ENCODE results near the gene GOLM1. TPM values are rescaled to one million over a fixed set of nuclear protein-coding genes. Genes with fewer than 3 reads are reported as not detected.

GOLM1 gene
- total RNA-seq, 2 experiments from 2014 or later, result 5.3 to 6.4 TPM

GRCh38 chr9:85995097-85995496 lies 104.3 kb downstream of the GOLM1 start:
- DNase-seq, result no peak
- Mint-ChIP-seq H3K36me3 (peaks cover 47% of the 10 kb centered on the region), H3K4me3 (no peak overlapping the region), H3K4me1 (peaks cover 4% of the 10 kb centered on the region), H3K9me3 (no peaks in the 10 kb centered on the region), H3K27me3 (no peaks in the 10 kb centered on the region), H3K27ac (no peak overlapping the region)

DNA sequence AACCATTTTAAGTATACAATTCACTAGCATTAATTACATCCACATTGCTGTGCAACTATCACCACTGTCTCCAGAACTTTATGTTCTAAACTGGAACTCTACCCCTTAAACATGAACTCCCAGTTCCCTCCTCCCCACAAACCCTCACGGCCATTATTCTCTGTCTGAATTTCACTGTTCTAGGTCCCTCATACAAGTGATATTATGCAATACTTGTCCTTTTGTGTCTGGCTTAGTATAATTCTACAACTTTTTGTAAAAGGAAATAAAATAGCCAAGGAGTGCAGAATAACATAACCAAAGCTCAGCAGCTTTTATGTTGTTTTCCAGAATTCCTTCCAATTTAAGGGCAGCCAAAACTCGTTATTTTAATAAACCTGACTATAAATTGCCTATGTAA lies 105.2 kb downstream of the GOLM1 start:
- Mint-ChIP-seq H3K4me3 (no peak overlapping the region), H3K27ac (no peak overlapping the region), H3K27me3 (no peaks in the 10 kb centered on the region), H3K36me3 (peaks cover 49% of the 10 kb centered on the region), H3K9me3 (no peaks in the 10 kb centered on the region), H3K4me1 (peaks cover 4% of the 10 kb centered on the region)
- DNase-seq, result no peak

DNA sequence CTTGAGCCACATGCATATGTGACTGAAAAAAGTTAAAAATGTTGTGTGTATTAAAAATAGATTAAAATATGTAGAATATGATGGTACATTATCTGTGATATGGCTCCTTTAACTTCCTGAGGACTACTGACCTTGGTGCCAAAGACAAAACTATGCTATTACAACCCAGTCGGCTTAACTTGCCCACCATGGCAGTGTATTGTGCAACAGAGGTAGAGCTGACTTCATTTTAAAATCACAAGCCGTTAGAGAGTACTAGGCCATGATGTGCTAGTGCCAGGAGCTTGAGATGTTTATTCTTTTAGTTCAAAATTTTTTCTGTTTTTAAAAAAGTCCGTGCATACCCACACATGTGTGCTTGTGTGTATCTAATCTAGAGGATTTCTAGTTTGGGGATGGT lies 112.1 kb downstream of the GOLM1 start:
- H3K4me3 Mint-ChIP-seq, result no peak overlapping the region
- H3K27me3 Mint-ChIP-seq, result no peaks in the 10 kb centered on the region
- no peak overlapping the region for H3K27ac Mint-ChIP-seq
- H3K36me3 Mint-ChIP-seq, result peaks cover 64% of the 10 kb centered on the region
- no peak for DNase-seq
- no peaks in the 10 kb centered on the region for H3K4me1 Mint-ChIP-seq
- H3K9me3 Mint-ChIP-seq, result peaks cover 1% of the 10 kb centered on the region

DNA sequence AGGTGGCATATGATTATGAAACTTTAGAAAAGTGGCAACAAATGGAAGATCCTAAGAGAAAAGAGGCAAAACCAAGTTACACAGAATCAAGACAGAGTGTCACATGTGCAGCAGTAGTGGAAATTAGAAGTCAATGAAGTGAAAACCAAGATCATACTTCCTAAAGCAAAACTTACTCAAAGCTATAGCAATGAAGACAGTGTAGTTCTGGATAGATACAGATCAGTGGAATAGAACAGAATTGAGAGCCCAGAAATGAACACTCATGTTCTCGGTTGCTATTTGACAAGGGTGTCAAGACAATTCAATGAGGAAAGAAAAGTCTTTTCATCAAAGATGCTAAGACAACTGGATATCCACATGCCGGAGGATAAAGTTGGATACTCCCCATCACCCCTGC lies 114.9 kb downstream of the GOLM1 start:
- Mint-ChIP-seq H3K4me3 (no peak overlapping the region), H3K27ac (no peak overlapping the region), H3K4me1 (no peaks in the 10 kb centered on the region), H3K27me3 (no peaks in the 10 kb centered on the region), H3K9me3 (peaks cover 1% of the 10 kb centered on the region), H3K36me3 (peaks cover 66% of the 10 kb centered on the region)
- no peak for DNase-seq

GRCh38 chr9:85981369-85981768 lies 118.0 kb downstream of the GOLM1 start:
- Mint-ChIP-seq H3K36me3 (peaks cover 63% of the 10 kb centered on the region), H3K9me3 (no peaks in the 10 kb centered on the region), H3K27ac (no peak overlapping the region)

GRCh38 chr9:85978496-85978895 lies 120.9 kb downstream of the GOLM1 start:
- no peaks in the 10 kb centered on the region for H3K27me3 Mint-ChIP-seq
- no peak for DNase-seq
- H3K27ac Mint-ChIP-seq, result no peak overlapping the region
- no peaks in the 10 kb centered on the region for H3K4me1 Mint-ChIP-seq
- no peak overlapping the region for H3K4me3 Mint-ChIP-seq
- H3K9me3 Mint-ChIP-seq, result no peaks in the 10 kb centered on the region
- H3K36me3 Mint-ChIP-seq, result peaks cover 39% of the 10 kb centered on the region

More at GRCh38 chr9:85981369-85981768, 118.0 kb downstream of the GOLM1 start:
- no peak overlapping the region for H3K4me3 Mint-ChIP-seq
- no peak for DNase-seq
- no peaks in the 10 kb centered on the region for H3K4me1 Mint-ChIP-seq
- H3K27me3 Mint-ChIP-seq, result no peaks in the 10 kb centered on the region

Other genes starting within 250 kb of the GOLM1 start
- 10 to 100 TPM; 33.2 to 33.9 TPM for gene NAA35, start 158.4 kb downstream of the GOLM1 start, total RNA-seq
- under 1 TPM in 1 of 2 experiments, not detected in 1; 0.38 TPM for gene C9orf153, start 160.1 kb upstream of the GOLM1 start, total RNA-seq
- gene ISCA1, start 183.0 kb upstream of the GOLM1 start, total RNA-seq, result 10 to 100 TPM; 33.9 to 35.8 TPM

Data from activated naive CD8-positive, alpha-beta T cell treated with anti-CD3 and anti-CD28 coated beads for 36 hours (primary cell).